ENCODE measurements around the gene OR5H2. TPM values are rescaled to one million over a fixed set of nuclear protein-coding genes. Genes with fewer than 3 reads are reported as not detected.

Gene OR5H2
- total RNA-seq, 1 experiment from 2014 or later = not detected

DNA sequence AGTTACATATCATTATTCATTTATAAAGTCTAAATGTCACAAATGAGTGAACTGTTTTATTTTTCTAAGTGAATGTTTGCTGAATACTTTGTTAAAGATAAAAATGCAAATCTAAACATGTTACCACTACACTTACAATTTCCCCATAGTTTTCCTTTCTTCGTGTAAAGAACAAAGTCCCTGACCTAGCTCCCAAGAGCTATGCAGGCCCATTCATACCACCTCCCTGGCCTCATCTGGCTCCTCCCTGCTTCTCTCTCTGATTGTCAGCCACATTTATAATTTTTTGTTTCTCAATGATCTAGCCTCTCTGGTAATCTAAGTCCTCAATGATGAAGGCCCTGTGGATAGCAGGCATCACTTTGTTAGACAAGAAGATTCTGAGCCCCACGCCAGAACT is 40.4 kb downstream of the OR5H2 start:
- no peak for TF ChIP-seq EZH2 (IDR thresholded peaks at IDR 0.05; ENCODE audit: borderline replicate concordance, low read depth, low read length, poor library complexity, severe bottlenecking)
- TF ChIP-seq, protein P1, sequence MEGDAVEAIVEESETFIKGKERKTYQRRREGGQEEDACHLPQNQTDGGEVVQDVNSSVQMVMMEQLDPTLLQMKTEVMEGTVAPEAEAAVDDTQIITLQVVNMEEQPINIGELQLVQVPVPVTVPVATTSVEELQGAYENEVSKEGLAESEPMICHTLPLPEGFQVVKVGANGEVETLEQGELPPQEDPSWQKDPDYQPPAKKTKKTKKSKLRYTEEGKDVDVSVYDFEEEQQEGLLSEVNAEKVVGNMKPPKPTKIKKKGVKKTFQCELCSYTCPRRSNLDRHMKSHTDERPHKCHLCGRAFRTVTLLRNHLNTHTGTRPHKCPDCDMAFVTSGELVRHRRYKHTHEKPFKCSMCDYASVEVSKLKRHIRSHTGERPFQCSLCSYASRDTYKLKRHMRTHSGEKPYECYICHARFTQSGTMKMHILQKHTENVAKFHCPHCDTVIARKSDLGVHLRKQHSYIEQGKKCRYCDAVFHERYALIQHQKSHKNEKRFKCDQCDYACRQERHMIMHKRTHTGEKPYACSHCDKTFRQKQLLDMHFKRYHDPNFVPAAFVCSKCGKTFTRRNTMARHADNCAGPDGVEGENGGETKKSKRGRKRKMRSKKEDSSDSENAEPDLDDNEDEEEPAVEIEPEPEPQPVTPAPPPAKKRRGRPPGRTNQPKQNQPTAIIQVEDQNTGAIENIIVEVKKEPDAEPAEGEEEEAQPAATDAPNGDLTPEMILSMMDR (conservative IDR thresholded peaks at IDR 0.05; ENCODE audit: low read depth, low read length) = no peak
- Histone ChIP-seq H3K9me3 (ENCODE audit: low read depth, low read length, poor library complexity, severe bottlenecking) (no peaks in the 10 kb centered on the region), H3K4me1 (ENCODE audit: insufficient read depth, low read length, poor library complexity, severe bottlenecking) (no peaks in the 10 kb centered on the region), H3K27me3 (replicated peaks; ENCODE audit: insufficient read depth, low read depth, low read length, poor library complexity) (peaks cover 44% of the 10 kb centered on the region), H3K36me3 (ENCODE audit: insufficient read depth, low read length, poor library complexity, severe bottlenecking) (no peaks in the 10 kb centered on the region), H3K4me3 (ENCODE audit: low read depth, low read length, poor library complexity, severe bottlenecking) (no peak overlapping the region), H3K27ac (ENCODE audit: low read depth, low read length, poor library complexity, severe bottlenecking) (no peak overlapping the region)
- POLR2A ChIA-PET (ENCODE audit: low non-redundant PET) = no interaction called here
- no TSS peak for BruUV-seq (replicated peaks)
- CTCF ChIA-PET = no interaction called here
- no peak for DNase-seq (ENCODE audit: low spot score)
- intact Hi-C loops (cut with micrococcal nuclease; ENCODE audit: unreplicated experiment) = no loop called here

DNA sequence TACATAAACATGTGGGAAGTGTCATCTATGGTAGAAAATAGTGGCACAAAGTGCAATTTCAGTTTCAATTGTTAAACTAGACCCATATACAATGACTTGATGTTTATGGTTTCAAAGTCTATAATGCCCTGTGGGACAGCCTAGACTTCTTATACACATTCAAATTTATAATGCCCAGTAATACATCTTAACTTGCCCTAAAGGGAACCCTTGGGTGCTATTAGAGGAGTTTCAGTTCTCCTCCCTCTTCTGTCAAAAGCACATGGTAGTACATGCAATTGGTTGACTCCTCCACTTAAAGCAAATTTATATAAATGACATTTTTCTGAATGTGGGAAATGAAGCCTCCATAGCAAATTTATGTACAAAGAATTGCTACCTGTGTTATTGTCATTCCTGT is 41.1 kb downstream of the OR5H2 start:
- Histone ChIP-seq H3K27ac (ENCODE audit: low read depth, low read length, poor library complexity, severe bottlenecking) (no peak overlapping the region), H3K36me3 (ENCODE audit: insufficient read depth, low read length, poor library complexity, severe bottlenecking) (no peaks in the 10 kb centered on the region), H3K4me1 (ENCODE audit: insufficient read depth, low read length, poor library complexity, severe bottlenecking) (no peaks in the 10 kb centered on the region), H3K9me3 (ENCODE audit: low read depth, low read length, poor library complexity, severe bottlenecking) (no peaks in the 10 kb centered on the region), H3K4me3 (ENCODE audit: low read depth, low read length, poor library complexity, severe bottlenecking) (no peak overlapping the region), H3K27me3 (replicated peaks; ENCODE audit: insufficient read depth, low read depth, low read length, poor library complexity) (peaks cover 51% of the 10 kb centered on the region)
- no peak for DNase-seq (ENCODE audit: low spot score)
- no peak for TF ChIP-seq EZH2 (IDR thresholded peaks at IDR 0.05; ENCODE audit: borderline replicate concordance, low read depth, low read length, poor library complexity, severe bottlenecking)
- TF ChIP-seq, protein P1 (conservative IDR thresholded peaks at IDR 0.05; ENCODE audit: low read depth, low read length) = no peak
- ChIA-PET CTCF (no interaction called here), POLR2A (ENCODE audit: low non-redundant PET) (no interaction called here)
- BruUV-seq (replicated peaks) = no TSS peak
- intact Hi-C loops (cut with micrococcal nuclease; ENCODE audit: unreplicated experiment) = no loop called here

DNA sequence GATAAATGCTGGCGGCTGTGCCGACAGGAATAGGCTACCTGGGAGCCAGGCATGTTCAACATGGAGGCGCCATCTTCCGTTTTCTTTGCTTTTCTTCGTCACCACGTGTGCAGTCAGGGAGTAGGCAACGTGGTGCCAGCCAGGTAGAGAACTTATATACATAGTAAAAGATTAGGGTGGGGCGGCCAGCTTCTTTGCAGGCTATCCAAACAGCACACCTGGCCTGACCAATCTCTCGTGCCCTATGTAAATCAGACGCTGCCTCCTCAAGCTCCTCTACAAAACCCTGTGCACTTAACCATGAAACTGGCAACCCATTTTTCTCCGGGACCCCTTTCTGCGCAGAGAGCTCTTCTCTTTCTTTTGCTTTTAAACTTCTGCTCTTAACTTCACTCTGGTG is 42.8 kb downstream of the OR5H2 start:
- H3K27me3 ChIP-seq (replicated peaks; ENCODE audit: insufficient read depth, low read depth, low read length, poor library complexity) = peaks cover 54% of the 10 kb centered on the region
- intact Hi-C loops (cut with micrococcal nuclease; ENCODE audit: unreplicated experiment) = no loop called here
- no TSS peak for BruUV-seq (replicated peaks)
- POLR2A ChIA-PET (ENCODE audit: low non-redundant PET) = no interaction called here
- TF ChIP-seq, protein P1 (conservative IDR thresholded peaks at IDR 0.05; ENCODE audit: low read depth, low read length) = no peak
- TF ChIP-seq EZH2 (IDR thresholded peaks at IDR 0.05; ENCODE audit: borderline replicate concordance, low read depth, low read length, poor library complexity, severe bottlenecking) = no peak
- DNase-seq (ENCODE audit: low spot score) = no peak
- H3K27ac ChIP-seq (ENCODE audit: low read depth, low read length, poor library complexity, severe bottlenecking) = no peak overlapping the region
- no peaks in the 10 kb centered on the region for H3K9me3 ChIP-seq (ENCODE audit: low read depth, low read length, poor library complexity, severe bottlenecking)
- CTCF ChIA-PET = interaction anchor here (1.3 kb wide), 1 partner anchor 19 kb away, joined by 5 read pairs; no protein-coding TSS in a partner anchor
- no peaks in the 10 kb centered on the region for H3K4me1 ChIP-seq (ENCODE audit: insufficient read depth, low read length, poor library complexity, severe bottlenecking)
- H3K4me3 ChIP-seq (ENCODE audit: low read depth, low read length, poor library complexity, severe bottlenecking) = no peak overlapping the region
- no peaks in the 10 kb centered on the region for H3K36me3 ChIP-seq (ENCODE audit: insufficient read depth, low read length, poor library complexity, severe bottlenecking)
